A549 (cell line): Measurements from ENCODE around the gene THEM5. TPM values are rescaled to one million over a fixed set of nuclear protein-coding genes. Genes with fewer than 3 reads are reported as not detected.

Experiments
- ATAC-seq, 2 experiments: fragments of 200-7000 bp in 1 of 2; fragments of >200 bp in 1 of 2; cut with Nextera tagmentation in 1 of 2; cut with Tn5 transposase in 1 of 2; 3 replicates each; pipeline versions ENCODE4 v1.8.0 to v1.9.1; 2018 to 2020; ENCODE audit warnings: mild to moderate bottlenecking in 1 of 2, moderate library complexity in 1 of 2
- CTCF ChIA-PET: fragments of 300-600 bp; sonication (Branson Sonifier 250); formaldehyde crosslinking; extraction: SDS; loops from one replicate; lab custom pipeline; 2021; ENCODE audit warnings: antibody characterized with exemption, inconsistent platforms; lab: Yijun Ruan, JAX
- POLR2A ChIA-PET: fragments of 350-600 bp; formaldehyde crosslinking; extraction: SDS; loops from one replicate; lab custom pipeline; 2021; ENCODE audit warnings: antibody characterized with exemption, inconsistent platforms; lab: Yijun Ruan, JAX
- DNase-seq, 2 experiments: peaks; one replicate each; pipeline versions ENCODE4 v3.0.0 to v3.0.0-alpha.2; 2011 to 2016; ENCODE audit warnings: low read depth in 1 of 2, low spot score in 1 of 2
- FAIRE-seq: peaks from 2 replicates; lab custom pipeline; 2011; peaks lifted over from hg19 to GRCh38; lab: Jason Lieb, UNC
- H3K27ac ChIP-seq, 2 experiments: fragments of >200 bp; sonication (Bioruptor Twin); formaldehyde crosslinking; 3 replicates each; pipeline ENCODE4 v1.5.1; 2016 to 2017
- H3K4me1 ChIP-seq: fragments of >200 bp; sonication (Bioruptor Twin); formaldehyde crosslinking; 3 replicates; pipeline ENCODE4 v1.6.1; 2016
- H3K4me2 ChIP-seq: fragments of >200 bp; sonication (Bioruptor Twin); formaldehyde crosslinking; 3 replicates; pipeline ENCODE4 v1.6.1; 2016
- H3K4me3 ChIP-seq: fragments of >200 bp; sonication (Bioruptor Twin); formaldehyde crosslinking; 3 replicates; pipeline ENCODE4 v1.5.1; 2016
- H3K9me3 ChIP-seq: fragments of >200 bp; sonication (Bioruptor Twin); formaldehyde crosslinking; 3 replicates; pipeline ENCODE4 v1.6.1; 2016
- BHLHE40 ChIP-seq: IDR thresholded peaks from 2 replicates; pipeline ENCODE4 v1.6.1; 2012; ENCODE audit warnings: low read depth, low read length, inconsistent platforms
- CBX2 ChIP-seq: fragments of 200-600 bp; sonication (generic); IDR thresholded peaks from 2 replicates; pipeline ENCODE4 v1.6.1; 2016; ENCODE audit warnings: low read depth, mild to moderate bottlenecking, borderline replicate concordance
- CBX8 ChIP-seq: fragments of 200-600 bp; sonication (generic); IDR thresholded peaks from 2 replicates; pipeline ENCODE4 v1.6.1; 2016
- CEBPB ChIP-seq, 2 experiments: fragments of >200 bp in 1 of 2; sonication (Bioruptor Twin) in 1 of 2; formaldehyde crosslinking in 1 of 2; IDR thresholded peaks; 2 replicates each; pipeline ENCODE4 v1.6.1; 2012 to 2016
- CHD2 ChIP-seq: fragments of 150-350 bp; IDR thresholded peaks from 2 replicates; pipeline ENCODE4 v1.6.1; 2014; ENCODE audit warnings: low read length; ENCODE audit not compliant: partially characterized antibody
- CHD4 ChIP-seq: fragments of 200-600 bp; sonication (generic); IDR thresholded peaks from 2 replicates; pipeline ENCODE4 v1.6.1; 2016; ENCODE audit warnings: antibody characterized with exemption, mild to moderate bottlenecking, borderline replicate concordance
- E2F6 ChIP-seq: IDR thresholded peaks from 2 replicates; pipeline ENCODE4 v1.6.1; 2012; ENCODE audit warnings: low read depth, borderline replicate concordance
- EHF ChIP-seq: fragments of 250-450 bp; sonication (Bioruptor Pico); IDR thresholded peaks from 2 replicates; pipeline ENCODE4 v1.5.0; 2020; ENCODE audit warnings: mild to moderate bottlenecking
- EHMT2 ChIP-seq: fragments of 200-600 bp; sonication (generic); IDR thresholded peaks from 2 replicates; pipeline ENCODE4 v1.6.1; 2016; ENCODE audit warnings: antibody characterized with exemption, low read depth, mild to moderate bottlenecking, moderate library complexity
- HOXA7 ChIP-seq: fragments of 250-450 bp; sonication (Bioruptor Pico); IDR thresholded peaks from 2 replicates; pipeline ENCODE4 v1.5.0; 2020; ENCODE audit warnings: mild to moderate bottlenecking, moderate library complexity
- JUNB ChIP-seq: fragments of >200 bp; sonication (Bioruptor Twin); formaldehyde crosslinking; IDR thresholded peaks from 2 replicates; pipeline ENCODE4 v1.6.1; 2016
- KDM1A ChIP-seq: fragments of 200-600 bp; sonication (generic); IDR thresholded peaks from 2 replicates; pipeline ENCODE4 v1.6.1; 2016; ENCODE audit warnings: low read depth, mild to moderate bottlenecking
- KDM5A ChIP-seq: fragments of 200-600 bp; sonication (generic); IDR thresholded peaks from 2 replicates; pipeline ENCODE4 v1.6.1; 2016; ENCODE audit warnings: antibody characterized with exemption, mild to moderate bottlenecking
- MAX ChIP-seq: IDR thresholded peaks from 2 replicates; pipeline ENCODE4 v1.6.1; 2012
- MYC ChIP-seq: IDR thresholded peaks from 2 replicates; pipeline ENCODE4 v1.6.1; 2012; ENCODE audit warnings: mild to moderate bottlenecking, inconsistent platforms, low read length, improper control_type of control experiment, borderline replicate concordance
- NPAS2 ChIP-seq: fragments of 250-450 bp; sonication (Bioruptor Pico); IDR thresholded peaks from 2 replicates; pipeline ENCODE4 v1.8.0; 2022; ENCODE audit warnings: mild to moderate bottlenecking, moderate library complexity, borderline replicate concordance
- POLR2AphosphoS2 ChIP-seq: conservative IDR thresholded peaks from 2 replicates; pipeline ENCODE4 v1.6.1; 2012; ENCODE audit warnings: low read length, improper control_type of control experiment, inconsistent platforms
- RAD21 ChIP-seq, 2 experiments: fragments of >200 bp in 1 of 2; sonication (Bioruptor Twin) in 1 of 2; formaldehyde crosslinking in 1 of 2; IDR thresholded peaks in 1 of 2; conservative IDR thresholded peaks in 1 of 2; 2 replicates in 1 of 2; 3 replicates in 1 of 2; pipeline ENCODE4 v1.6.1; 2012 to 2018; ENCODE audit warnings: inconsistent platforms in 1 of 2
- RCOR1 ChIP-seq: fragments of 150-350 bp; IDR thresholded peaks from 2 replicates; pipeline ENCODE4 v1.6.1; 2014; ENCODE audit warnings: antibody characterized with exemption, low read length, low read depth
- RFX5 ChIP-seq: fragments of 450-650 bp; IDR thresholded peaks from 2 replicates; pipeline ENCODE4 v1.7.1; 2014; ENCODE audit warnings: antibody characterized with exemption, mild to moderate bottlenecking, moderate library complexity
- SREBF2 ChIP-seq: fragments of 450-650 bp; IDR thresholded peaks from 2 replicates; pipeline ENCODE4 v1.6.1; 2014; ENCODE audit warnings: mild to moderate bottlenecking, moderate library complexity
- TFCP2L1 ChIP-seq: fragments of 250-450 bp; sonication (Bioruptor Pico); IDR thresholded peaks from 2 replicates; pipeline ENCODE4 v1.5.0; 2021; ENCODE audit warnings: mild to moderate bottlenecking
- TP53 ChIP-seq: fragments of 250-450 bp; sonication (Bioruptor Pico); IDR thresholded peaks from 2 replicates; pipeline ENCODE4 v1.5.0; 2021; ENCODE audit warnings: mild to moderate bottlenecking, moderate library complexity
- ZC3H11A ChIP-seq: fragments of 450-650 bp; IDR thresholded peaks from 2 replicates; pipeline ENCODE4 v1.6.1; 2014; ENCODE audit warnings: antibody characterized with exemption, mild to moderate bottlenecking
- ZFP36 ChIP-seq: fragments of 450-650 bp; IDR thresholded peaks from 2 replicates; pipeline ENCODE4 v1.6.1; 2014; ENCODE audit warnings: borderline replicate concordance; ENCODE audit not compliant: partially characterized antibody
- ZSCAN20 ChIP-seq: fragments of 250-450 bp; sonication (Bioruptor Pico); IDR thresholded peaks from 2 replicates; pipeline ENCODE4 v1.8.0; 2022; ENCODE audit warnings: mild to moderate bottlenecking, moderate library complexity
- WGBS: methylation state at CpG from one replicate; pipeline ENCODE4 v1.1.6; 2017; ENCODE audit errors: missing lambda C conversion rate; 5-methylcytosine and 5-hydroxymethylcytosine counted together
- polyA plus RNA-seq, 4 experiments: library from polyadenylated mRNA; depleted of rRNA in 3 of 4; stranded (reverse); fragments of >200 nt; fragmentation: RNase III in 1 of 4; extraction: RNeasy Plus Mini Kit Qiagen cat#74134 plus additional on column Dnase treatment in 1 of 4; gene quantifications; 2 replicates in 3 of 4; 3 replicates in 1 of 4; pipeline ENCODE4 v1.2.3, GENCODE V29; 2011 to 2017
- TF ChIP-seq, protein P1 (sequence below): fragments of 250-450 bp; sonication (Bioruptor Pico); IDR thresholded peaks from 2 replicates; pipeline ENCODE4 v1.5.0; 2020; ENCODE audit warnings: low read depth, mild to moderate bottlenecking, moderate library complexity

Gene THEM5
- polyA plus RNA-seq, 2 of the 4 experiments (the other 2 are of a cell fraction): not detected

- CTCF ChIA-PET: interaction anchor here (0.6 to 1.7 kb wide), 4 partner anchors 14 to 647 kb away, joined by 3 to 4 read pairs (median 4); no protein-coding TSS in a partner anchor
- ATAC-seq (no peak), DNase-seq (no peak), FAIRE-seq (no peak)
- Histone ChIP-seq H3K4me1 (peaks cover 11% of the 10 kb centered on the region; the same call in 2 of the 3 replicates), H3K27ac (no peak overlapping the region), H3K9me3 (no peaks in the 10 kb centered on the region), H3K4me3 (no peak overlapping the region), H3K4me2 (no peak overlapping the region)
- POLR2A ChIA-PET: no interaction called here
- 75% methylated on average over 2 of the region's 2 CpGs for WGBS
- TF ChIP-seq, protein P1, sequence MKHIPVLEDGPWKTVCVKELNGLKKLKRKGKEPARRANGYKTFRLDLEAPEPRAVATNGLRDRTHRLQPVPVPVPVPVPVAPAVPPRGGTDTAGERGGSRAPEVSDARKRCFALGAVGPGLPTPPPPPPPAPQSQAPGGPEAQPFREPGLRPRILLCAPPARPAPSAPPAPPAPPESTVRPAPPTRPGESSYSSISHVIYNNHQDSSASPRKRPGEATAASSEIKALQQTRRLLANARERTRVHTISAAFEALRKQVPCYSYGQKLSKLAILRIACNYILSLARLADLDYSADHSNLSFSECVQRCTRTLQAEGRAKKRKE: no peak
- TF ChIP-seq POLR2AphosphoS2 (no peak), CBX8 (no peak), RCOR1 (no peak), CHD4 (no peak), MYC (no peak), NPAS2 (CRISPR knock-in tag) (no peak), RAD21 (conservative IDR thresholded peaks at IDR 0.05 in 1 of 2, IDR thresholded peaks at IDR 0.05 in 1 of 2) (no peak), ZSCAN20 (CRISPR knock-in tag) (no peak)
Observed at GRCh38 chr1:151843398-151843797, 10.1 kb downstream of the THEM5 start.

DNA sequence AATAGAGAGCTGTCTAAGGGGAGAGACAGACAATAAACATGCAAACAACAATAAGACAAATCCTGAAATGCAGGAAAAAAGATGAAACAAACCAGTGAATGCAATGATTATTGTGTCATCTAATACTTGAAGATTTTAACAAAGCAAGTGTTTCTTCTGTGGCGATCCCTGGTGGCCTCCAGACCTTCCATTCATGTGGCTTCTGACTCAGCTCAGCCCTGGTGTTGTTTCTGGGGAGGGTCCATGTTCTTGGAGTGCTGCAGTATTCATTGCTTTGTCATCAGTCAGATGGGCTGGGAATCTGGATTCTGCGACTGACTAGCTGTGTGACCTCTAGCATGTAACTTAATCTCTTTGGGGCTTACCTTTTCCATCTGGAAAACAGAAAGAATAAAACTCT, 12.4 kb downstream of the THEM5 start:
- H3K4me1 ChIP-seq: peaks cover 6% of the 10 kb centered on the region; the same call in 2 of the 3 replicates
- CTCF ChIA-PET: interaction anchor here (0.6 to 1.6 kb wide), 6 partner anchors 18 to 247 kb away, joined by 3 to 4 read pairs (median 3); no protein-coding TSS in a partner anchor
- TF ChIP-seq ZFP36: no peak
- no peak for TF ChIP-seq CEBPB (IDR thresholded peaks at IDR 0.05)
- TF ChIP-seq EHF (CRISPR knock-in tag): no peak
- TF ChIP-seq EHMT2: no peak
- no peak for TF ChIP-seq BHLHE40
- no peak for TF ChIP-seq KDM1A
- no peak for TF ChIP-seq MAX
- TF ChIP-seq TP53 (CRISPR knock-in tag): no peak

GRCh38 chr1:151840421-151840820, 13.1 kb downstream of the THEM5 start:
- ATAC-seq: no peak
- Histone ChIP-seq H3K27ac (no peak overlapping the region), H3K4me3 (no peak overlapping the region), H3K4me2 (no peak overlapping the region), H3K9me3 (no peaks in the 10 kb centered on the region), H3K4me1 (0 out of 3 replicates have a peak, but pooled peaks cover 3% of the 10 kb centered on the region)
- POLR2A ChIA-PET: interaction anchor here (0.5 kb wide), 1 partner anchor 9 kb away, joined by 3 read pairs; no protein-coding TSS in a partner anchor
- CTCF ChIA-PET: interaction anchor here (0.6 to 1.7 kb wide), 10 partner anchors 14 to 247 kb away, joined by 3 to 6 read pairs (median 3); no protein-coding TSS in a partner anchor
- no peak for DNase-seq
- no peak for FAIRE-seq
- no peak for TF ChIP-seq EHMT2
- TF ChIP-seq KDM5A: no peak
- no peak for TF ChIP-seq TFCP2L1
- no peak for TF ChIP-seq CBX2
- TF ChIP-seq SREBF2: no peak
- no peak for TF ChIP-seq ZSCAN20 (CRISPR knock-in tag)
- TF ChIP-seq CHD4: no peak
- no peak for TF ChIP-seq CHD2
- no peak for TF ChIP-seq HOXA7
- TF ChIP-seq RFX5: no peak
- TF ChIP-seq ZC3H11A: no peak
- no peak for TF ChIP-seq E2F6
- TF ChIP-seq JUNB: no peak

More for the DNA sequence above, 12.4 kb downstream of the THEM5 start:
- Histone ChIP-seq H3K9me3 (no peaks in the 10 kb centered on the region), H3K4me3 (no peak overlapping the region), H3K4me2 (no peak overlapping the region), H3K27ac (no peak overlapping the region)
- FAIRE-seq (no peak), DNase-seq (no peak), ATAC-seq (no peak)
- POLR2A ChIA-PET: interaction anchor here (0.5 kb wide), 1 partner anchor 8 kb away, joined by 3 read pairs; no protein-coding TSS in a partner anchor
- WGBS: 32% methylated on average over 2 of the region's 2 CpGs
